HepG2 (cell line): Measurements from ENCODE around the gene TIA1. TPM values are rescaled to one million over a fixed set of nuclear protein-coding genes. Genes with fewer than 3 reads are reported as not detected.

Experiments used
- ATAC-seq: fragments of 200-7000 bp; cut with Tn5 transposase; 3 replicates; pipeline ENCODE4 v1.9.1; 2020; ENCODE audit warnings: mild to moderate bottlenecking, moderate library complexity
- BruUV-seq: library from RNA; stranded (reverse); fragments of 400-500 nt; replicated peaks from 2 replicates; lab custom pipeline; 2021; lab: Mats Ljungman, UMichigan
- CTCF ChIA-PET: fragments of 300-600 bp; formaldehyde crosslinking; extraction: SDS; loops from one replicate; lab custom pipeline; 2021; ENCODE audit warnings: low total read pairs, inconsistent platforms, low intra/inter-chr PET ratio; lab: Yijun Ruan, JAX
- POLR2A ChIA-PET: fragments of 350-600 bp; sonication (Branson Sonifier 250); formaldehyde crosslinking; loops from one replicate; lab custom pipeline; 2020; ENCODE audit warnings: antibody characterized with exemption, inconsistent platforms; lab: Yijun Ruan, JAX
- DNase-seq: peaks from one replicate; pipeline ENCODE4 v3.0.0-alpha.2; 2015; ENCODE audit warnings: low spot score
- FAIRE-seq: peaks from 3 replicates; lab custom pipeline; 2011; peaks lifted over from hg19 to GRCh38; lab: Jason Lieb, UNC
- H2AFZ ChIP-seq: one replicate; pipeline ENCODE4 v1.6.1; 2011; ENCODE audit warnings: low read length, inconsistent platforms
- H3K27ac ChIP-seq: fragments of 300-600 bp; 3 replicates; pipeline ENCODE4 v1.8.0; 2011; ENCODE audit warnings: mixed run types, mild to moderate bottlenecking, mixed read lengths, low read length, inconsistent platforms; ENCODE audit not compliant: insufficient read depth; ENCODE audit errors: extremely low read length
- H3K27me3 ChIP-seq, 2 experiments: fragments of 200-600 bp in 1 of 2; 2 replicates in 1 of 2; 3 replicates in 1 of 2; pipeline versions ENCODE4 v1.6.0 to v1.8.0; 2011; ENCODE audit warnings: low read length in 2 of 2, mild to moderate bottlenecking in 2 of 2, moderate library complexity in 2 of 2, inconsistent platforms in 1 of 2; ENCODE audit not compliant: insufficient read depth in 2 of 2, control insufficient read depth in 1 of 2
- H3K36me3 ChIP-seq, 2 experiments: fragments of 200-600 bp in 1 of 2; replicated peaks in 1 of 2; 2 replicates in 1 of 2; 3 replicates in 1 of 2; pipeline versions ENCODE4 v1.5.1 to v1.8.0; 2011; ENCODE audit warnings: low read length in 2 of 2, inconsistent platforms in 1 of 2; ENCODE audit not compliant: insufficient read depth in 2 of 2, control insufficient read depth in 1 of 2
- H3K4me1 ChIP-seq: 2 replicates; pipeline ENCODE4 v1.5.1; 2012; ENCODE audit warnings: low read length, inconsistent platforms; ENCODE audit not compliant: insufficient read depth
- H3K4me2 ChIP-seq: 2 replicates; pipeline ENCODE4 v1.6.0; 2011; ENCODE audit warnings: low read depth, low read length, inconsistent platforms
- H3K4me3 ChIP-seq, 3 experiments: fragments of 200-600 bp in 1 of 3; sonication (generic), shearing (Covaris generic) in 1 of 3; replicated peaks in 1 of 3; 2 replicates each; pipeline ENCODE4 v1.5.1; 2011 to 2016; ENCODE audit warnings: low read length in 3 of 3, inconsistent platforms in 2 of 3, low read depth in 2 of 3, mild to moderate bottlenecking in 2 of 3, control low read depth in 1 of 3, mixed read lengths in 1 of 3; ENCODE audit not compliant: insufficient read depth in 1 of 3
- H3K79me2 ChIP-seq: one replicate; pipeline ENCODE4 v1.6.1; 2011; ENCODE audit warnings: low read length, inconsistent platforms; ENCODE audit not compliant: insufficient read depth
- H3K9ac ChIP-seq: 2 replicates; pipeline ENCODE4 v1.6.0; 2011; ENCODE audit warnings: mild to moderate bottlenecking, low read depth, low read length, inconsistent platforms; ENCODE audit not compliant: insufficient read depth
- H3K9me3 ChIP-seq: 2 replicates; pipeline ENCODE4 v1.5.1; 2012; ENCODE audit warnings: mild to moderate bottlenecking, low read length
- H4K20me1 ChIP-seq: 2 replicates; pipeline ENCODE4 v1.6.0; 2011; ENCODE audit warnings: inconsistent platforms, mild to moderate bottlenecking, low read length, moderate library complexity; ENCODE audit not compliant: insufficient read depth
- ARNT2 ChIP-seq: sonication (generic); formaldehyde crosslinking; IDR thresholded peaks from 2 replicates; pipeline ENCODE4 v1.8.0; 2022; ENCODE audit warnings: mild to moderate bottlenecking, low read depth, missing genetic modification reagents, moderate library complexity
- ATF1 ChIP-seq: IDR thresholded peaks from 2 replicates; pipeline ENCODE4 v1.6.1; 2016; ENCODE audit warnings: mild to moderate bottlenecking, control low read depth
- GATA4 ChIP-seq: sonication (generic); IDR thresholded peaks from 2 replicates; pipeline ENCODE4 v1.6.1; 2016; ENCODE audit warnings: antibody characterized with exemption, low read depth, borderline replicate concordance
- HDAC6 ChIP-seq: fragments of 200-600 bp; sonication (generic); IDR thresholded peaks from 2 replicates; pipeline ENCODE4 v1.7.0; 2017; ENCODE audit warnings: mild to moderate bottlenecking, antibody characterized with exemption, low read length, low read depth
- IRF2 ChIP-seq: IDR thresholded peaks from 2 replicates; pipeline ENCODE4 v1.6.1; 2018; ENCODE audit warnings: missing genetic modification reagents, missing compliant biosample characterization
- MTA3 ChIP-seq: sonication (generic); formaldehyde crosslinking; IDR thresholded peaks from 2 replicates; pipeline ENCODE4 v1.4.0; 2020; ENCODE audit warnings: missing genetic modification reagents
- NCOA1 ChIP-seq: sonication (generic); formaldehyde crosslinking; IDR thresholded peaks from 2 replicates; pipeline ENCODE4 v1.9.0; 2021; ENCODE audit warnings: missing genetic modification reagents
- NFIC ChIP-seq: IDR thresholded peaks from 2 replicates; pipeline ENCODE4 v1.6.1; 2012; ENCODE audit warnings: mild to moderate bottlenecking, low read length, inconsistent platforms
- TSC22D2 ChIP-seq: sonication (generic); formaldehyde crosslinking; IDR thresholded peaks from 2 replicates; pipeline ENCODE4 v1.5.1; 2020; ENCODE audit warnings: missing genetic modification reagents, mild to moderate bottlenecking, borderline replicate concordance
- ZMYM2 ChIP-seq: sonication (generic); formaldehyde crosslinking; IDR thresholded peaks from 2 replicates; pipeline ENCODE4 v1.8.0; 2022; ENCODE audit warnings: mild to moderate bottlenecking, missing genetic modification reagents
- ZNF101 ChIP-seq: sonication (generic); formaldehyde crosslinking; IDR thresholded peaks from 2 replicates; pipeline ENCODE4 v1.4.0; 2020; ENCODE audit warnings: mild to moderate bottlenecking, low read depth, missing genetic modification reagents, borderline replicate concordance
- ZNF124 ChIP-seq: sonication (generic); formaldehyde crosslinking; IDR thresholded peaks from 2 replicates; pipeline ENCODE4 v1.4.0; 2020; ENCODE audit warnings: missing genetic modification reagents
- ZNF235 ChIP-seq: sonication (generic); formaldehyde crosslinking; IDR thresholded peaks from 2 replicates; pipeline ENCODE4 v1.8.1; 2023; ENCODE audit warnings: mild to moderate bottlenecking, missing genetic modification reagents, borderline replicate concordance
- ZNF326 ChIP-seq: sonication (generic); formaldehyde crosslinking; IDR thresholded peaks from 2 replicates; pipeline ENCODE4 v1.4.0; 2020; ENCODE audit warnings: missing genetic modification reagents, borderline replicate concordance
- WGBS: methylation state at CpG from one replicate; pipeline ENCODE4 v1.1.6; 2017; ENCODE audit warnings: low lambda C conversion rate; 5-methylcytosine and 5-hydroxymethylcytosine counted together
- in situ Hi-C: cut with HindIII; loops from 2 replicates; pipeline ENCODE4 v1.10.0; 2017; ENCODE audit warnings: low pct_unique_long_range_greater_than_20kb; ENCODE audit not compliant: extremely low pct_ligation_motif_present
- intact Hi-C: fragments of 100-400 bp; cut with micrococcal nuclease; formaldehyde crosslinking; loops from one replicate; pipeline ENCODE4 v1.10.0; 2022; ENCODE audit not compliant: unreplicated experiment
- polyA plus RNA-seq, 8 experiments: library from polyadenylated mRNA; depleted of rRNA in 3 of 8; stranded (reverse) in 7 of 8; unstranded in 1 of 8; fragments of >200 nt; fragmentation: Illumina TruSeq in 4 of 8; extraction: Trizol in 4 of 8; gene quantifications; 2 replicates each; pipeline versions ENCODE4 v1.2.1 to v1.2.3, GENCODE V29; 2011 to 2016; ENCODE audit warnings: low read depth in 4 of 8, missing spikeins in 1 of 8, mixed read lengths in 1 of 8; ENCODE audit not compliant: insufficient read depth in 1 of 8
- total RNA-seq, 5 experiments: library from RNA; depleted of rRNA; stranded (reverse); fragments of >200 nt; fragmentation: Illumina TruSeq; extraction: Trizol; gene quantifications; 2 replicates each; pipeline ENCODE4 v1.2.3, GENCODE V29; 2016; ENCODE audit warnings: low read depth in 1 of 5
- TF ChIP-seq, protein P1 (sequence below): sonication (generic); formaldehyde crosslinking; IDR thresholded peaks from 2 replicates; pipeline ENCODE4 v1.5.1; 2020; ENCODE audit warnings: mild to moderate bottlenecking, moderate library complexity, missing genetic modification reagents
- TF ChIP-seq, protein P2 (sequence below): IDR thresholded peaks from 2 replicates; pipeline ENCODE4 v1.6.1; 2018; ENCODE audit warnings: missing genetic modification reagents, mild to moderate bottlenecking, missing compliant biosample characterization

Gene TIA1
- total and polyA plus RNA-seq, 2 of the 13 experiments (the other 11 are each of a cell fraction or from before 2014, with no cell fraction given): 209 to 319 TPM

DNA sequence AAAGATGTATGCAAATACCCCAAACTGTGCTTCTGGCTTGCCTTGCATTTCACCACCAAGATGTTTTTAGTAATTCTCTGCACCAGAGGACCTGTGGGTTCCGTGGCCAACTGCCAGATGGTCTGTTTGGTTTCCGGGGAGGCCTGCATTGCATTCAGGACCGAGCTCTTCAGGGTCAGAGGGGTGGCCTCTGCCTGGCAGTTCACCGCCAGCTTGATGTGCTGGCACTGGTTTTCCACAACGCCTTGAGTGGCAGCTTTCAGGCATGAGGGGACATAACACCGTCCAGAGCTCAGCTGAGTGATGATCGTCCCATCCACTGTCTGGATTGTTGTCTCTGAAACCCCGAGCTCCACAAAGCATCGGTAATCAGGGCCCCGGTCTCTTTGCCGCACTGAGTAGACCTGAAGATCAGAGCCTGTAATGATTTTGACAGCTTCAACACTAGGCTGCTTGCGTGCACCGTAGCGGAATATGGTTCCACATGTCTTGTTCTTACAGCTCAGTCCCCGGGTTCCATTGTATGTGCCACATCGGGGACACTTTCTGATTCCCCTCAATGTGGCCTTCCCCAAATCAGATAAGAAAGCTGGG, 67.0 kb downstream of the TIA1 start:
- CTCF ChIA-PET: no interaction called here
- H3K9ac ChIP-seq: no peak overlapping the region
- no peak overlapping the region for H3K4me3 ChIP-seq
- DNase-seq: no peak
- no peak overlapping the region for H3K27ac ChIP-seq
- no peak for FAIRE-seq
- H3K4me2 ChIP-seq: no peak overlapping the region
- no peaks in the 10 kb centered on the region for H3K27me3 ChIP-seq
- TSS peak; percentile 28 for BruUV-seq
- no peak overlapping the region for H2AFZ ChIP-seq
- H3K79me2 ChIP-seq: no peaks in the 10 kb centered on the region
- 91% methylated on average over 14 of the region's 16 CpGs for WGBS
- H3K9me3 ChIP-seq: no peaks in the 10 kb centered on the region
- no peak for TF ChIP-seq ZNF124 (CRISPR knock-in tag)
- TF ChIP-seq GATA4: no peak
- TF ChIP-seq MTA3 (CRISPR knock-in tag): no peak
- TF ChIP-seq, protein P1, sequence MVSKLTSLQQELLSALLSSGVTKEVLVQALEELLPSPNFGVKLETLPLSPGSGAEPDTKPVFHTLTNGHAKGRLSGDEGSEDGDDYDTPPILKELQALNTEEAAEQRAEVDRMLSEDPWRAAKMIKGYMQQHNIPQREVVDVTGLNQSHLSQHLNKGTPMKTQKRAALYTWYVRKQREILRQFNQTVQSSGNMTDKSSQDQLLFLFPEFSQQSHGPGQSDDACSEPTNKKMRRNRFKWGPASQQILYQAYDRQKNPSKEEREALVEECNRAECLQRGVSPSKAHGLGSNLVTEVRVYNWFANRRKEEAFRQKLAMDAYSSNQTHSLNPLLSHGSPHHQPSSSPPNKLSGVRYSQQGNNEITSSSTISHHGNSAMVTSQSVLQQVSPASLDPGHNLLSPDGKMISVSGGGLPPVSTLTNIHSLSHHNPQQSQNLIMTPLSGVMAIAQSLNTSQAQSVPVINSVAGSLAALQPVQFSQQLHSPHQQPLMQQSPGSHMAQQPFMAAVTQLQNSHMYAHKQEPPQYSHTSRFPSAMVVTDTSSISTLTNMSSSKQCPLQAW (CRISPR knock-in tag): no peak
- TF ChIP-seq, all 625 proteins: peak for 0
- no peaks in the 10 kb centered on the region for H4K20me1 ChIP-seq
- in situ Hi-C loops (no loop called here), intact Hi-C loops (no loop called here)
- no peaks in the 10 kb centered on the region for H3K4me1 ChIP-seq
- POLR2A ChIA-PET: interaction anchor here (0.6 to 2.2 kb wide), 2 partner anchors 9 to 76 kb away, joined by 3 to 13 read pairs; partner anchors contain the start of genes C2orf42 and PCYOX1
- no peak for ATAC-seq
- peaks cover 8 to 27% of the 10 kb centered on the region in 2 experiments; a peak in 4 of 5 replicates for H3K36me3 ChIP-seq

DNA sequence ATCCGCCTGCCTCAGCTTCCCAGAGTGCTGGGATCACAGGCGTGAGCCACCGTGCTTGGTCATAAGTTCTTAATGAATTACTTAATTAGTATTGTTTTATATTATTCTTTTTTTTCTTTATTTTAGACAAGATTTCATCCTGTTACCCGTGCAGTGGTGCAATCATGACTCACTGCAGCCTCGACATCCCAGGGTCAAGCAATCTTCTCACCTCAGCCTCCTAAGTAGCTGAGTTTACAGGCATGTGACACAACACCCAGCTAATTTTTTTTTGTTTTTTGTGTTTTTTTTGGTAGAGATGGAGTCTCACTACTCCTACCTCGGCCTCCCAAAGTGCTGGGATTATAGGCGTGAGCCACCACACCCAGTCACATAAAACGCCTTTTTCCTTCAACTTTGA, 74.9 kb downstream of the TIA1 start:
- Histone ChIP-seq H3K27ac (no peak overlapping the region), H3K9ac (no peak overlapping the region), H3K4me1 (peaks cover 8% of the 10 kb centered on the region)
- no peak for FAIRE-seq
- CTCF ChIA-PET: no interaction called here
- POLR2A ChIA-PET: interaction anchor here (1.3 kb wide), 1 partner anchor 18 kb away, joined by 3 read pairs; the partner anchor contains the start of gene C2orf42
- no peak for TF ChIP-seq IRF2 (CRISPR knock-in tag)
- no peak for TF ChIP-seq ZNF101 (CRISPR knock-in tag)
- TF ChIP-seq ZNF326: no peak
- TF ChIP-seq NCOA1 (CRISPR knock-in tag): no peak
- no peak for TF ChIP-seq ATF1
- no peak for TF ChIP-seq NFIC
- TF ChIP-seq HDAC6: no peak
- no peak for TF ChIP-seq ARNT2
- no peak for TF ChIP-seq ZMYM2
- TF ChIP-seq, protein P2, sequence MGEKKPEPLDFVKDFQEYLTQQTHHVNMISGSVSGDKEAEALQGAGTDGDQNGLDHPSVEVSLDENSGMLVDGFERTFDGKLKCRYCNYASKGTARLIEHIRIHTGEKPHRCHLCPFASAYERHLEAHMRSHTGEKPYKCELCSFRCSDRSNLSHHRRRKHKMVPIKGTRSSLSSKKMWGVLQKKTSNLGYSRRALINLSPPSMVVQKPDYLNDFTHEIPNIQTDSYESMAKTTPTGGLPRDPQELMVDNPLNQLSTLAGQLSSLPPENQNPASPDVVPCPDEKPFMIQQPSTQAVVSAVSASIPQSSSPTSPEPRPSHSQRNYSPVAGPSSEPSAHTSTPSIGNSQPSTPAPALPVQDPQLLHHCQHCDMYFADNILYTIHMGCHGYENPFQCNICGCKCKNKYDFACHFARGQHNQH: no peak
- TF ChIP-seq TSC22D2 (CRISPR knock-in tag): no peak
- TF ChIP-seq ZNF235 (CRISPR knock-in tag): no peak
- TF ChIP-seq, all 625 proteins: peak for 0
- intact Hi-C loops: no loop called here
- Histone ChIP-seq H4K20me1 (no peaks in the 10 kb centered on the region), H3K27me3 (no peaks in the 10 kb centered on the region), H3K79me2 (no peaks in the 10 kb centered on the region), H3K4me3 (no peak overlapping the region), H3K9me3 (no peaks in the 10 kb centered on the region), H2AFZ (no peak overlapping the region), H3K4me2 (no peak overlapping the region), H3K36me3 (peaks cover 7 to 36% of the 10 kb centered on the region in 2 experiments; a peak in 4 of 5 replicates)
- ATAC-seq: no peak
- 94% methylated on average over 8 of the region's 8 CpGs for WGBS
- DNase-seq: no peak
- in situ Hi-C loops: no loop called here
- BruUV-seq: no TSS peak
